ENCODE data around the gene ESYT3.

Gene ESYT3

DNA sequence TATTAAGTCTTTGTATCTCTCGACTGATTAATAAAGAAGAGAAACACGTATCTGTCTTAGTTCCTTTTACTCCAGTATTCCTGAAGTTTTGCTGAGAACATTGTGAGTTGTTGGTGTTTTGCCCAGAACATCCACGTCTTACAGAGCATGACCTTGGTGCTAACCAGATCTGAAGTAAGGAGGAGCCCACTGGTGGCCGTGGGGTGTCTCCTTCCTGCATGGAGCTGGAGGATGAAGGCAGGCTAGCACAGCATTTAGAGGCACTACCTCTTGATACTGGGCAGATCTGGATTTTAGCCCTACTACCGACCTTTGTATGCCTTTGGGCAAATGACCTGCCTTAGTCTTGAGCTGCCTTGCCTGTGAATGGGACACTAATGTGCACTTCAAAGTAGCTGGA is 28.9 kb upstream of the ESYT3 start:
- Histone ChIP-seq H3K27me3 (ENCODE audit: insufficient read depth, poor library complexity, severe bottlenecking) (peaks cover 2% of the 10 kb centered on the region), H3K27ac (replicated peaks) (no peak overlapping the region), H3K4me3 (replicated peaks; ENCODE audit: insufficient read depth, low read length) (no peak overlapping the region)
- TF ChIP-seq POLR2AphosphoS5 (IDR thresholded peaks at IDR 0.05; ENCODE audit: low read depth) (no peak), CTCF (IDR thresholded peaks at IDR 0.05; ENCODE audit: insufficient read depth, low read length) (no peak), SPI1 (IDR thresholded peaks at IDR 0.05; ENCODE audit: borderline replicate concordance, low read depth) (no peak), GABPA (IDR thresholded peaks at IDR 0.05; ENCODE audit: low read depth) (no peak)
- TF ChIP-seq, protein P1, sequence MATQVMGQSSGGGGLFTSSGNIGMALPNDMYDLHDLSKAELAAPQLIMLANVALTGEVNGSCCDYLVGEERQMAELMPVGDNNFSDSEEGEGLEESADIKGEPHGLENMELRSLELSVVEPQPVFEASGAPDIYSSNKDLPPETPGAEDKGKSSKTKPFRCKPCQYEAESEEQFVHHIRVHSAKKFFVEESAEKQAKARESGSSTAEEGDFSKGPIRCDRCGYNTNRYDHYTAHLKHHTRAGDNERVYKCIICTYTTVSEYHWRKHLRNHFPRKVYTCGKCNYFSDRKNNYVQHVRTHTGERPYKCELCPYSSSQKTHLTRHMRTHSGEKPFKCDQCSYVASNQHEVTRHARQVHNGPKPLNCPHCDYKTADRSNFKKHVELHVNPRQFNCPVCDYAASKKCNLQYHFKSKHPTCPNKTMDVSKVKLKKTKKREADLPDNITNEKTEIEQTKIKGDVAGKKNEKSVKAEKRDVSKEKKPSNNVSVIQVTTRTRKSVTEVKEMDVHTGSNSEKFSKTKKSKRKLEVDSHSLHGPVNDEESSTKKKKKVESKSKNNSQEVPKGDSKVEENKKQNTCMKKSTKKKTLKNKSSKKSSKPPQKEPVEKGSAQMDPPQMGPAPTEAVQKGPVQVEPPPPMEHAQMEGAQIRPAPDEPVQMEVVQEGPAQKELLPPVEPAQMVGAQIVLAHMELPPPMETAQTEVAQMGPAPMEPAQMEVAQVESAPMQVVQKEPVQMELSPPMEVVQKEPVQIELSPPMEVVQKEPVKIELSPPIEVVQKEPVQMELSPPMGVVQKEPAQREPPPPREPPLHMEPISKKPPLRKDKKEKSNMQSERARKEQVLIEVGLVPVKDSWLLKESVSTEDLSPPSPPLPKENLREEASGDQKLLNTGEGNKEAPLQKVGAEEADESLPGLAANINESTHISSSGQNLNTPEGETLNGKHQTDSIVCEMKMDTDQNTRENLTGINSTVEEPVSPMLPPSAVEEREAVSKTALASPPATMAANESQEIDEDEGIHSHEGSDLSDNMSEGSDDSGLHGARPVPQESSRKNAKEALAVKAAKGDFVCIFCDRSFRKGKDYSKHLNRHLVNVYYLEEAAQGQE (IDR thresholded peaks at IDR 0.05; ENCODE audit: insufficient replicate concordance, low read depth), result no peak
- DNase-seq (ENCODE audit: low read depth in 1 of 2, low spot score in 1 of 2), result no peak

- no peak for DNase-seq (ENCODE audit: low read depth in 1 of 2, low spot score in 1 of 2)
- H3K27me3 ChIP-seq (ENCODE audit: insufficient read depth, poor library complexity, severe bottlenecking), result peaks cover 6% of the 10 kb centered on the region
- H3K4me3 ChIP-seq (replicated peaks; ENCODE audit: insufficient read depth, low read length), result no peak overlapping the region
- no peak overlapping the region for H3K27ac ChIP-seq (replicated peaks)
- TF ChIP-seq GABPA (IDR thresholded peaks at IDR 0.05; ENCODE audit: low read depth) (no peak), CTCF (IDR thresholded peaks at IDR 0.05; ENCODE audit: insufficient read depth, low read length) (no peak), POLR2AphosphoS5 (IDR thresholded peaks at IDR 0.05; ENCODE audit: low read depth) (no peak), SPI1 (IDR thresholded peaks at IDR 0.05; ENCODE audit: borderline replicate concordance, low read depth) (no peak)
- TF ChIP-seq, protein P1 (IDR thresholded peaks at IDR 0.05; ENCODE audit: insufficient replicate concordance, low read depth), result no peak
Observed at GRCh38 chr3:138406606-138407005, 27.8 kb upstream of the ESYT3 start.

- TF ChIP-seq, protein P1 (IDR thresholded peaks at IDR 0.05; ENCODE audit: insufficient replicate concordance, low read depth), result no peak
Observed at GRCh38 chr3:138407236-138407907, 27.0 kb upstream of the ESYT3 start.

More at GRCh38 chr3:138407236-138407907, 27.0 kb upstream of the ESYT3 start:
- H3K27me3 ChIP-seq (ENCODE audit: insufficient read depth, poor library complexity, severe bottlenecking), result peaks cover 6% of the 10 kb centered on the region
- H3K4me3 ChIP-seq (replicated peaks; ENCODE audit: insufficient read depth, low read length), result no peak overlapping the region
- no peak for DNase-seq (ENCODE audit: low read depth in 1 of 2, low spot score in 1 of 2)
- H3K27ac ChIP-seq (replicated peaks), result no peak overlapping the region

Data from HL-60 (cell line).